H1 (cell line): ENCODE data around the gene SPATS2L. TPM values are rescaled to one million over a fixed set of nuclear protein-coding genes. Genes with fewer than 3 reads are reported as not detected.

ENCODE experiments used
- CTCF ChIA-PET: fragments of 300-600 bp; sonication (Branson Sonifier 250); formaldehyde crosslinking; loops from one replicate; lab custom pipeline; 2021; ENCODE audit not compliant: partially characterized antibody; lab: Charles Lee
- POLR2A ChIA-PET: fragments of 300-600 bp; sonication (Branson Sonifier 250); formaldehyde crosslinking; loops from one replicate; lab custom pipeline; 2021; ENCODE audit warnings: inconsistent platforms; ENCODE audit not compliant: partially characterized antibody; lab: Charles Lee
- DNase-seq, 2 experiments: peaks; one replicate each; pipeline versions ENCODE4 v3.0.0 to v3.0.0-alpha.2; 2010 to 2022; ENCODE audit warnings: low spot score in 2 of 2, low read depth in 1 of 2, mixed read lengths in 1 of 2
- FAIRE-seq: peaks from 2 replicates; lab custom pipeline; 2011; peaks lifted over from hg19 to GRCh38; lab: Jason Lieb, UNC
- H2AFZ ChIP-seq: 2 replicates; pipeline ENCODE4 v1.8.1; 2012; ENCODE audit warnings: low read length, inconsistent platforms
- H2AK5ac ChIP-seq: 2 replicates; pipeline ENCODE4 v1.6.1; 2013; ENCODE audit warnings: low read depth, low read length
- H2BK120ac ChIP-seq: replicated peaks from 2 replicates; pipeline ENCODE3; 2013; ENCODE audit warnings: low read depth, low read length, inconsistent platforms
- H2BK12ac ChIP-seq: 2 replicates; pipeline ENCODE4 v1.6.1; 2013; ENCODE audit warnings: low read depth, low read length
- H2BK15ac ChIP-seq: 2 replicates; pipeline ENCODE4 v1.6.1; 2013; ENCODE audit warnings: low read length
- H2BK20ac ChIP-seq: 2 replicates; pipeline ENCODE4 v1.6.1; 2013; ENCODE audit warnings: low read length
- H2BK5ac ChIP-seq: 2 replicates; pipeline ENCODE4 v1.6.1; 2013; ENCODE audit warnings: low read depth, low read length
- H3K14ac ChIP-seq: 2 replicates; pipeline ENCODE4 v1.6.1; 2013; ENCODE audit warnings: inconsistent platforms; ENCODE audit not compliant: insufficient read length
- H3K18ac ChIP-seq: 2 replicates; pipeline ENCODE4 v1.6.1; 2013; ENCODE audit warnings: low read length; ENCODE audit errors: extremely low read depth
- H3K23ac ChIP-seq: 2 replicates; pipeline ENCODE4 v1.6.1; 2013; ENCODE audit warnings: inconsistent platforms; ENCODE audit not compliant: insufficient read length
- H3K23me2 ChIP-seq: 2 replicates; pipeline ENCODE4 v1.6.1; 2013; ENCODE audit warnings: low read depth, low read length
- H3K27ac ChIP-seq: 2 replicates; pipeline ENCODE4 v1.6.1; 2011; ENCODE audit warnings: low read depth, low read length, inconsistent platforms
- H3K27me3 ChIP-seq, 4 experiments: replicated peaks in 1 of 4; 1 replicate in 1 of 4; 2 replicates in 3 of 4; pipeline versions ENCODE4 v1.6.1 to v1.8.1; 2011 to 2013; ENCODE audit warnings: low read length in 3 of 4, mild to moderate bottlenecking in 3 of 4, inconsistent platforms in 2 of 4, mixed read lengths in 2 of 4, moderate library complexity in 1 of 4; ENCODE audit not compliant: control insufficient read depth in 3 of 4, insufficient read depth in 3 of 4; ENCODE audit errors: extremely low read depth in 1 of 4
- H3K36me3 ChIP-seq, 4 experiments: 2 replicates each; pipeline versions ENCODE4 v1.6.1 to v1.8.1; 2011 to 2013; ENCODE audit warnings: mild to moderate bottlenecking in 4 of 4, low read length in 3 of 4, moderate library complexity in 2 of 4, control low read depth in 1 of 4, inconsistent platforms in 1 of 4; ENCODE audit not compliant: insufficient read depth in 4 of 4, control insufficient read depth in 2 of 4
- H3K4ac ChIP-seq: replicated peaks from 2 replicates; pipeline ENCODE3; 2013; ENCODE audit warnings: low read length, low read depth, mixed read lengths, inconsistent platforms; ENCODE audit not compliant: insufficient read length
- H3K4me1 ChIP-seq, 4 experiments: replicated peaks in 1 of 4; 1 replicate in 1 of 4; 2 replicates in 3 of 4; pipeline versions ENCODE4 v1.6.1 to v1.8.1; 2011 to 2013; ENCODE audit warnings: low read length in 3 of 4, inconsistent platforms in 2 of 4, mixed read lengths in 1 of 4; ENCODE audit not compliant: insufficient read depth in 4 of 4, control insufficient read depth in 3 of 4
- H3K4me2 ChIP-seq, 2 experiments: 2 replicates each; pipeline versions ENCODE4 v1.6.1 to v1.8.1; 2011 to 2013; ENCODE audit warnings: low read depth in 2 of 2, low read length in 2 of 2, control low read depth in 1 of 2, inconsistent platforms in 1 of 2, mild to moderate bottlenecking in 1 of 2; ENCODE audit not compliant: insufficient read depth in 1 of 2
- H3K4me3 ChIP-seq, 4 experiments: fragments of 200-600, 300-600 bp in 1 of 4; sonication (generic), shearing (Covaris generic), sonication (Bioruptor Twin) in 1 of 4; 2 replicates each; pipeline versions ENCODE4 v1.5.1 to v1.8.1; 2011 to 2016; ENCODE audit warnings: low read length in 4 of 4, low read depth in 3 of 4, control low read depth in 2 of 4, inconsistent platforms in 2 of 4, mild to moderate bottlenecking in 2 of 4, mixed read lengths in 1 of 4, moderate library complexity in 1 of 4; ENCODE audit not compliant: insufficient read depth in 2 of 4; ENCODE audit errors: extremely low read depth in 1 of 4
- H3K56ac ChIP-seq: replicated peaks from 2 replicates; pipeline ENCODE3; 2013; ENCODE audit warnings: low read depth, mild to moderate bottlenecking, mixed read lengths, low read length, inconsistent platforms; ENCODE audit not compliant: insufficient read length
- H3K79me1 ChIP-seq: 2 replicates; pipeline ENCODE4 v1.6.1; 2013; ENCODE audit warnings: low read depth, low read length, control low read depth
- H3K79me2 ChIP-seq, 2 experiments: 2 replicates each; pipeline versions ENCODE4 v1.6.1 to v1.8.1; 2012 to 2013; ENCODE audit warnings: low read length in 2 of 2, mild to moderate bottlenecking in 2 of 2, inconsistent platforms in 1 of 2; ENCODE audit not compliant: insufficient read depth in 2 of 2, control insufficient read depth in 1 of 2
- H3K9ac ChIP-seq, 4 experiments: replicated peaks in 1 of 4; 1 replicate in 1 of 4; 2 replicates in 3 of 4; pipeline versions ENCODE4 v1.6.1 to v1.8.1; 2011 to 2013; ENCODE audit warnings: low read depth in 3 of 4, low read length in 3 of 4, control low read depth in 2 of 4, mild to moderate bottlenecking in 2 of 4, moderate library complexity in 2 of 4, inconsistent platforms in 1 of 4; ENCODE audit errors: extremely low read depth in 1 of 4
- H3K9me3 ChIP-seq, 2 experiments: 2 replicates each; pipeline versions ENCODE4 v1.6.1 to v1.8.1; 2012 to 2013; ENCODE audit warnings: mild to moderate bottlenecking in 2 of 2, moderate library complexity in 2 of 2, control low read depth in 1 of 2, inconsistent platforms in 1 of 2, low read depth in 1 of 2, low read length in 1 of 2, mixed read lengths in 1 of 2; ENCODE audit not compliant: insufficient read depth in 2 of 2
- H4K20me1 ChIP-seq, 2 experiments: replicated peaks in 1 of 2; 2 replicates each; pipeline versions ENCODE3 to v1.8.1; 2011 to 2013; ENCODE audit warnings: inconsistent platforms in 2 of 2, low read length in 2 of 2, mild to moderate bottlenecking in 1 of 2; ENCODE audit not compliant: insufficient read depth in 2 of 2, control insufficient read depth in 1 of 2
- H4K5ac ChIP-seq: 2 replicates; pipeline ENCODE4 v1.6.1; 2013; ENCODE audit warnings: low read length, low read depth, mixed read lengths, inconsistent platforms; ENCODE audit not compliant: insufficient read length
- H4K8ac ChIP-seq: 2 replicates; pipeline ENCODE4 v1.8.0; 2013; ENCODE audit warnings: mild to moderate bottlenecking, moderate library complexity, low read length, inconsistent platforms; ENCODE audit not compliant: insufficient read depth; ENCODE audit errors: extremely low read depth
- H4K91ac ChIP-seq: replicated peaks from 2 replicates; pipeline ENCODE3; 2013; ENCODE audit warnings: low read length, mixed read lengths, inconsistent platforms; ENCODE audit not compliant: insufficient read length
- CBX8 ChIP-seq: fragments of 300-800, 300-1000 bp; sonication (generic); IDR thresholded peaks from 2 replicates; pipeline ENCODE4 v1.7.1; 2016; ENCODE audit warnings: low read depth, low read length, borderline replicate concordance
- JUND ChIP-seq: IDR thresholded peaks from 2 replicates; pipeline ENCODE4 v1.6.1; 2011; ENCODE audit warnings: mild to moderate bottlenecking, improper control_type of control experiment, low read length
- KDM1A ChIP-seq: fragments of 200-600, 300-600 bp; sonication (generic); IDR thresholded peaks from 2 replicates; pipeline ENCODE4 v1.7.1; 2016; ENCODE audit warnings: mild to moderate bottlenecking, low read length, borderline replicate concordance
- MAFK ChIP-seq: IDR thresholded peaks from 2 replicates; pipeline ENCODE4 v1.6.1; 2012; ENCODE audit warnings: low read depth, mild to moderate bottlenecking, improper control_type of control experiment, low read length
- RAD21 ChIP-seq, 2 experiments: IDR thresholded peaks in 1 of 2; conservative IDR thresholded peaks in 1 of 2; 2 replicates each; pipeline ENCODE4 v1.6.1; 2011; ENCODE audit warnings: low read depth in 2 of 2, low read length in 2 of 2, improper control_type of control experiment in 1 of 2, inconsistent platforms in 1 of 2, mild to moderate bottlenecking in 1 of 2, moderate library complexity in 1 of 2
- SAP30 ChIP-seq: fragments of 300-600 bp; sonication (generic); IDR thresholded peaks from 2 replicates; pipeline ENCODE4 v1.7.1; 2012; ENCODE audit warnings: low read length, moderate library complexity, mild to moderate bottlenecking, inconsistent platforms; ENCODE audit not compliant: insufficient read depth, insufficient replicate concordance
- SP1 ChIP-seq: IDR thresholded peaks from 2 replicates; pipeline ENCODE4 v1.6.1; 2011; ENCODE audit warnings: low read depth, low read length
- SRF ChIP-seq: IDR thresholded peaks from 2 replicates; pipeline ENCODE4 v1.6.1; 2011; ENCODE audit warnings: mild to moderate bottlenecking, low read depth, low read length, moderate library complexity
- TCF12 ChIP-seq: IDR thresholded peaks from 2 replicates; pipeline ENCODE4 v1.6.1; 2011; ENCODE audit warnings: low read depth, mild to moderate bottlenecking, low read length
- TEAD4 ChIP-seq: IDR thresholded peaks from 2 replicates; pipeline ENCODE4 v1.6.1; 2012; ENCODE audit warnings: low read depth, low read length, inconsistent platforms, mixed read lengths
- YY1 ChIP-seq: IDR thresholded peaks from 2 replicates; pipeline ENCODE4 v1.6.1; 2011; ENCODE audit warnings: low read depth, mild to moderate bottlenecking, low read length
- WGBS, 2 experiments: shearing (Covaris generic) in 1 of 2; methylation state at CpG; one replicate each; pipeline versions ENCODE4 v1.1.6 to v1.1.7; 2013 to 2015; ENCODE audit warnings: low lambda C conversion rate in 2 of 2, mixed read lengths in 2 of 2, inconsistent platforms in 1 of 2, low coverage in 1 of 2, missing lambda C conversion rate in 1 of 2; ENCODE audit not compliant: insufficient replicate concordance in 2 of 2, insufficient coverage in 1 of 2, insufficient read length in 1 of 2; ENCODE audit errors: extremely low coverage in 1 of 2, missing lambda C conversion rate in 1 of 2; 5-methylcytosine and 5-hydroxymethylcytosine counted together
- polyA plus RNA-seq, 7 experiments: library from polyadenylated mRNA; depleted of rRNA in 3 of 7; stranded (reverse) in 5 of 7; unstranded in 2 of 7; fragments of >200 nt in 5 of 7; fragments of 200-250 nt in 2 of 7; gene quantifications; 1 replicate in 5 of 7; 2 replicates in 1 of 7; 4 replicates in 1 of 7; pipeline versions ENCODE4 v1.2.1 to v1.2.3, GENCODE V29; 2011 to 2013; ENCODE audit warnings: missing spikeins in 2 of 7, mixed read lengths in 2 of 7
- total RNA-seq: library from RNA; stranded (reverse); fragmentation: NEBNext Ultra II Directional; extraction: Animal tissue kit (Norgen Biotek cat#: 25700); gene quantifications from 2 replicates; pipeline ENCODE4 v1.2.1, GENCODE V29; 2021

SPATS2L gene
- total and polyA plus RNA-seq, 2 of the 8 experiments (the other 6 are each of a cell fraction or from before 2014, with no cell fraction given): 67.3 to 189 TPM

DNA sequence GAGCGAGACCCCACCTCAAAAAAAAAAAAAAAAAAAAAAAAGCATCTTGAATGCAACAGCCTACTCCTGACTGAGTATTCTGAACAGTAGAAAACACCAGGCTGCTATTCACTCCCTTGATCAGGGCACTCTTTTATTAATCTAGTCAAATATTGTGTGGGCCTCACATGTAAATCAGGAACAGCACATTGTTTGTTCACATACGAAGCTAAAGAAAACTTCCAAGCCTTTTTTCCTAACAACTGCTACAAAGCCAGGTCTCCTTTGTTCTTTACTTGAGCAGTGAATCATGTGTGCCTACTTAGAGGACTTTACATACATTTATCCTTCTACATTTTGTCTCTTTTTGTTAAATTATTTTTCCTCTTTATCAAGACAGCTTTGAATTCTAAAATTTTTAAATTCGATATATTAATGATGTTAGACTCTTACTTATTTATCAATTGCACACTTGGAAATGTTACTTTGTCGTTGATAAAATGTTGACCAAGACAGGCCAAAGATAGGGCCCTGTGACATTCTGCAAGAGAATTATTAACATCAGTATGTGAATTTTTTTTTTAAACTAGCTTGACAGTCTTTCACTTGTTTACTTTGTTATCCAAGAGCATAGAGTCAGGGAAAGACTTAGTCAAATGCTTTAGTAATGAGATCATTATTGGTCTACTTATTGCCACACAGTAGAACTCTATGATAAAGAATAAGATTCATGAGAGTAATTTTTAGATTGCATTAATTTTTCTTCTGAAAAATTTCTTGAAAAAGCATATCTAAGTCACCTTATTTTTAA, 13.2 kb downstream of the SPATS2L start:
- Histone ChIP-seq H3K4ac (no peak overlapping the region), H3K23me2 (no peaks in the 10 kb centered on the region), H4K8ac (no peak overlapping the region), H4K20me1 (peaks cover 0 to 4% of the 10 kb centered on the region in 2 experiments), H3K27me3 (no peaks in the 10 kb centered on the region), H3K79me1 (peaks cover 4% of the 10 kb centered on the region; the same call in 1 of the 2 replicates), H2BK15ac (no peak overlapping the region), H2BK20ac (no peak overlapping the region), H2AK5ac (no peak overlapping the region), H3K9ac (no peak overlapping the region), H2BK120ac (no peak overlapping the region), H3K79me2 (peaks cover 33 to 100% of the 10 kb centered on the region in 2 experiments), H3K27ac (no peak overlapping the region), H3K18ac (no peak overlapping the region), H4K91ac (no peak overlapping the region), H3K9me3 (no peaks in the 10 kb centered on the region), H2BK12ac (no peak overlapping the region), H3K4me1 (peaks cover 3 to 50% (median 40%) of the 10 kb centered on the region in 4 experiments), H2AFZ (no peak overlapping the region), H3K14ac (no peak overlapping the region), H3K36me3 (peaks cover 0 to 2% (median 0%) of the 10 kb centered on the region in 4 experiments; a peak in 1 of 8 replicates), H3K4me3 (no peak overlapping the region), H3K4me2 (peak overlapping the region in 1 of 2 experiments; percentile 19; a peak in 1 of 4 replicates), H4K5ac (no peak overlapping the region), H3K56ac (no peak overlapping the region), H2BK5ac (no peak overlapping the region), H3K23ac (no peak overlapping the region)
- no peak for FAIRE-seq
- 80% methylated on average over 4 of the region's 4 CpGs; no CpG with 5 or more reads in 1 of the 2 experiments for WGBS, 2 experiments
- ChIA-PET POLR2A (interaction anchor here (0.7 to 2.1 kb wide), 6 partner anchors 8 to 35 kb away, joined by 3 to 15 read pairs (median 3); partner anchors contain the start of gene SPATS2L), CTCF (interaction anchor here (0.7 to 1.9 kb wide), 3 partner anchors 9 to 189 kb away, joined by 3 to 6 read pairs (median 5); no protein-coding TSS in a partner anchor)
- DNase-seq: no peak
- TF ChIP-seq SRF (no peak), JUND (no peak), TCF12 (no peak), MAFK (no peak), TEAD4 (no peak), RAD21 (IDR thresholded peaks at IDR 0.05 in 1 of 2, conservative IDR thresholded peaks at IDR 0.05 in 1 of 2; ENCODE audit: low read depth in 2 of 2, low read length in 2 of 2) (no peak), SAP30 (no peak), KDM1A (no peak), CBX8 (no peak), SP1 (no peak), YY1 (no peak)
